Measurements from ENCODE around the gene ZFHX3.

Gene ZFHX3

GRCh38 chr16:72913551-72913950 lies 134.4 kb downstream of the ZFHX3 start:
- Histone ChIP-seq H3K9me3 (ENCODE audit: insufficient read depth, low read length) (no peaks in the 10 kb centered on the region), H2AFZ (ENCODE audit: low read depth, low read length) (no peak overlapping the region), H3K79me2 (ENCODE audit: low read length) (no peaks in the 10 kb centered on the region), H3K4me1 (ENCODE audit: low read length) (peaks cover 20% of the 10 kb centered on the region), H3K27ac (ENCODE audit: low read length) (no peak overlapping the region), H3K4me3 (ENCODE audit: low read length) (no peak overlapping the region), H3K27me3 (ENCODE audit: low read depth, low read length) (no peaks in the 10 kb centered on the region), H3K36me3 (replicated peaks; ENCODE audit: low read depth, low read length) (no peaks in the 10 kb centered on the region), H3K4me2 (ENCODE audit: low read length) (no peak overlapping the region), H3K9ac (ENCODE audit: low read length) (no peak overlapping the region), H4K20me1 (ENCODE audit: insufficient read depth, low read length) (no peaks in the 10 kb centered on the region)
- no peak for TF ChIP-seq EZH2phosphoT487 (IDR thresholded peaks at IDR 0.05; ENCODE audit: low read depth)
- no peak for TF ChIP-seq CTCF (IDR thresholded peaks at IDR 0.05; ENCODE audit: low read depth, low read length)

GRCh38 chr16:72911971-72912370 lies 136.0 kb downstream of the ZFHX3 start:
- no peaks in the 10 kb centered on the region for H3K27me3 ChIP-seq (ENCODE audit: low read depth, low read length)
- no peak overlapping the region for H3K4me2 ChIP-seq (ENCODE audit: low read length)
- H4K20me1 ChIP-seq (ENCODE audit: insufficient read depth, low read length) = no peaks in the 10 kb centered on the region
- no peak overlapping the region for H3K9ac ChIP-seq (ENCODE audit: low read length)
- H3K27ac ChIP-seq (ENCODE audit: low read length) = no peak overlapping the region
- H3K79me2 ChIP-seq (ENCODE audit: low read length) = no peaks in the 10 kb centered on the region
- peaks cover 34% of the 10 kb centered on the region for H3K4me1 ChIP-seq (ENCODE audit: low read length)
- no peaks in the 10 kb centered on the region for H3K9me3 ChIP-seq (ENCODE audit: insufficient read depth, low read length)
- H3K36me3 ChIP-seq (replicated peaks; ENCODE audit: low read depth, low read length) = no peaks in the 10 kb centered on the region
- H2AFZ ChIP-seq (ENCODE audit: low read depth, low read length) = no peak overlapping the region
- TF ChIP-seq EZH2phosphoT487 (IDR thresholded peaks at IDR 0.05; ENCODE audit: low read depth) (no peak), CTCF (IDR thresholded peaks at IDR 0.05; ENCODE audit: low read depth, low read length) (no peak)
- H3K4me3 ChIP-seq (ENCODE audit: low read length) = no peak overlapping the region

- TF ChIP-seq CTCF (IDR thresholded peaks at IDR 0.05; ENCODE audit: low read depth, low read length) = no peak
- no peak for TF ChIP-seq EZH2phosphoT487 (IDR thresholded peaks at IDR 0.05; ENCODE audit: low read depth)
- no peaks in the 10 kb centered on the region for H3K27me3 ChIP-seq (ENCODE audit: low read depth, low read length)
- no peaks in the 10 kb centered on the region for H3K36me3 ChIP-seq (replicated peaks; ENCODE audit: low read depth, low read length)
- H3K4me3 ChIP-seq (ENCODE audit: low read length) = no peak overlapping the region
- H4K20me1 ChIP-seq (ENCODE audit: insufficient read depth, low read length) = no peaks in the 10 kb centered on the region
- no peak overlapping the region for H3K9ac ChIP-seq (ENCODE audit: low read length)
- peaks cover 34% of the 10 kb centered on the region for H3K4me1 ChIP-seq (ENCODE audit: low read length)
- H3K27ac ChIP-seq (ENCODE audit: low read length) = no peak overlapping the region
- no peak overlapping the region for H3K4me2 ChIP-seq (ENCODE audit: low read length)
- no peaks in the 10 kb centered on the region for H3K9me3 ChIP-seq (ENCODE audit: insufficient read depth, low read length)
- H2AFZ ChIP-seq (ENCODE audit: low read depth, low read length) = no peak overlapping the region
- no peaks in the 10 kb centered on the region for H3K79me2 ChIP-seq (ENCODE audit: low read length)
These were observed 137.1 kb downstream of the ZFHX3 start for GRCh38 chr16:72910875-72911274.

- no peak overlapping the region for H3K4me3 ChIP-seq (ENCODE audit: low read length)
- peaks cover 34% of the 10 kb centered on the region for H3K4me1 ChIP-seq (ENCODE audit: low read length)
- H3K27me3 ChIP-seq (ENCODE audit: low read depth, low read length) = no peaks in the 10 kb centered on the region
- H3K79me2 ChIP-seq (ENCODE audit: low read length) = no peaks in the 10 kb centered on the region
- H2AFZ ChIP-seq (ENCODE audit: low read depth, low read length) = no peak overlapping the region
- no peaks in the 10 kb centered on the region for H4K20me1 ChIP-seq (ENCODE audit: insufficient read depth, low read length)
- no peak overlapping the region for H3K9ac ChIP-seq (ENCODE audit: low read length)
- no peaks in the 10 kb centered on the region for H3K9me3 ChIP-seq (ENCODE audit: insufficient read depth, low read length)
- no peaks in the 10 kb centered on the region for H3K36me3 ChIP-seq (replicated peaks; ENCODE audit: low read depth, low read length)
- H3K4me2 ChIP-seq (ENCODE audit: low read length) = no peak overlapping the region
- H3K27ac ChIP-seq (ENCODE audit: low read length) = no peak overlapping the region
- TF ChIP-seq EZH2phosphoT487 (IDR thresholded peaks at IDR 0.05; ENCODE audit: low read depth) (no peak), CTCF (IDR thresholded peaks at IDR 0.05; ENCODE audit: low read depth, low read length) (no peak)
These were observed 137.5 kb downstream of the ZFHX3 start for GRCh38 chr16:72910381-72910780.
